PC-9 (cell line): ENCODE results near the gene PDLIM5. TPM values are rescaled to one million over a fixed set of nuclear protein-coding genes. Genes with fewer than 3 reads are reported as not detected.

Experiments used
- BruUV-seq: library from RNA; stranded (reverse); fragments of 400-500 nt; replicated peaks from 2 replicates; lab custom pipeline; 2021; lab: Mats Ljungman, UMichigan
- CTCF ChIA-PET: fragments of 300-600 bp; sonication (Branson Sonifier 250); formaldehyde crosslinking; loops from one replicate; lab custom pipeline; 2022; ENCODE audit warnings: antibody characterized with exemption; lab: Charles Lee
- POLR2A ChIA-PET: fragments of 300-600 bp; sonication (Branson Sonifier 250); formaldehyde crosslinking; loops from one replicate; lab custom pipeline; 2022; ENCODE audit warnings: antibody characterized with exemption; ENCODE audit not compliant: unreplicated experiment; lab: Charles Lee
- DNase-seq, 2 experiments: peaks; one replicate each; pipeline versions ENCODE4 v3.0.0 to v3.0.0-alpha.2; 2015 to 2022; ENCODE audit warnings: mixed read lengths in 1 of 2
- H2AFZ ChIP-seq: fragments of 200-600 bp; sonication (generic); 2 replicates; pipeline ENCODE4 v1.8.1; 2017; ENCODE audit warnings: antibody characterized with exemption
- H3F3A ChIP-seq: fragments of 200-600 bp; sonication (generic); 2 replicates; pipeline ENCODE4 v1.8.1; 2017; ENCODE audit warnings: antibody characterized with exemption, mild to moderate bottlenecking, low read depth; ENCODE audit not compliant: insufficient read depth
- H3K27ac ChIP-seq: fragments of 200-600 bp; sonication (generic); 2 replicates; pipeline ENCODE4 v1.6.1; 2016; ENCODE audit warnings: mixed run types
- H3K27me3 ChIP-seq: fragments of 200-600 bp; sonication (generic); 2 replicates; pipeline ENCODE4 v1.6.1; 2016; ENCODE audit warnings: low read depth, mixed run types; ENCODE audit not compliant: insufficient read depth
- H3K36me3 ChIP-seq: fragments of 200-600 bp; sonication (generic); 2 replicates; pipeline ENCODE4 v1.6.1; 2016; ENCODE audit warnings: low read depth, mixed run types
- H3K4me1 ChIP-seq: fragments of 200-600 bp; sonication (generic); replicated peaks from 2 replicates; pipeline ENCODE4 v1.6.1; 2016; ENCODE audit warnings: mixed run types; ENCODE audit not compliant: insufficient read depth
- H3K4me2 ChIP-seq: fragments of 200-600 bp; sonication (generic); 2 replicates; pipeline ENCODE4 v1.6.1; 2017; ENCODE audit warnings: mixed run types
- H3K4me3 ChIP-seq: fragments of 200-600 bp; sonication (generic); 2 replicates; pipeline ENCODE4 v1.6.1; 2016; ENCODE audit warnings: mixed run types
- H3K79me2 ChIP-seq: fragments of 200-600 bp; sonication (generic); 2 replicates; pipeline ENCODE4 v1.6.1; 2017; ENCODE audit warnings: low read depth, mixed run types
- H3K9me2 ChIP-seq: fragments of 200-600 bp; sonication (generic); 2 replicates; pipeline ENCODE4 v1.8.1; 2017; ENCODE audit warnings: mild to moderate bottlenecking; ENCODE audit not compliant: insufficient read depth
- H3K9me3 ChIP-seq: fragments of 200-600 bp; sonication (generic); 2 replicates; pipeline ENCODE4 v1.8.1; 2016; ENCODE audit warnings: low read depth; ENCODE audit not compliant: insufficient read depth
- H4K20me1 ChIP-seq: fragments of 200-600 bp; sonication (generic); 2 replicates; pipeline ENCODE4 v1.8.1; 2017; ENCODE audit not compliant: insufficient read depth
- CTCF ChIP-seq: fragments of 200-600 bp; sonication (generic); conservative IDR thresholded peaks from 2 replicates; pipeline ENCODE4 v1.6.1; 2017; ENCODE audit warnings: mixed run types, antibody characterized with exemption, mild to moderate bottlenecking, moderate library complexity
- EZH2 ChIP-seq: fragments of 200-600 bp; sonication (generic); IDR thresholded peaks from 2 replicates; pipeline ENCODE4 v1.8.0; 2017; ENCODE audit warnings: antibody characterized with exemption, low read depth
- intact Hi-C: fragments of 100-400 bp; cut with micrococcal nuclease; formaldehyde crosslinking; loops from one replicate; pipeline ENCODE4 v1.10.0; 2022; ENCODE audit not compliant: unreplicated experiment
- total RNA-seq: library from RNA; stranded (reverse); gene quantifications from 2 replicates; pipeline ENCODE4 v1.2.3, GENCODE V29; 2021

The PDLIM5 gene
- total RNA-seq, 1 experiment from 2014 or later, result 130 TPM

- CTCF ChIA-PET, result no interaction called here
- peaks cover 42% of the 10 kb centered on the region for H3K79me2 ChIP-seq
- no peaks in the 10 kb centered on the region for H4K20me1 ChIP-seq
- no peak overlapping the region for H3K4me2 ChIP-seq
- H3K9me3 ChIP-seq, result no peaks in the 10 kb centered on the region
- POLR2A ChIA-PET, result interaction anchor here (0.6 kb wide), 2 partner anchors 62 to 65 kb away, joined by 3 to 6 read pairs; no protein-coding TSS in a partner anchor
- intact Hi-C loops, result loop anchor here (2.0 kb wide), 1 partner anchor 33 kb away; no protein-coding TSS in a partner anchor
- no peak overlapping the region for H3K27ac ChIP-seq
- H3K27me3 ChIP-seq, result no peaks in the 10 kb centered on the region
- TF ChIP-seq CTCF (no peak), EZH2 (no peak)
- no peaks in the 10 kb centered on the region for H3F3A ChIP-seq
- peak in 1 of 2 experiments; percentile 46 for DNase-seq
- H3K4me1 ChIP-seq, result no peaks in the 10 kb centered on the region
- no TSS peak for BruUV-seq
- no peaks in the 10 kb centered on the region; the same call in 1 of the 2 replicates for H3K36me3 ChIP-seq
- no peaks in the 10 kb centered on the region for H3K9me2 ChIP-seq
- no peak overlapping the region for H3K4me3 ChIP-seq
- no peak overlapping the region for H2AFZ ChIP-seq
These were observed 64.3 kb downstream of the PDLIM5 start for GRCh38 chr4:94516067-94516466.

- Histone ChIP-seq H3K9me2 (no peaks in the 10 kb centered on the region), H3K36me3 (no peaks in the 10 kb centered on the region; the same call in 1 of the 2 replicates), H3K27me3 (no peaks in the 10 kb centered on the region), H3K4me3 (no peak overlapping the region), H3K4me1 (no peaks in the 10 kb centered on the region), H3K27ac (no peak overlapping the region), H3K9me3 (no peaks in the 10 kb centered on the region), H2AFZ (no peak overlapping the region), H3F3A (no peaks in the 10 kb centered on the region), H3K79me2 (peaks cover 42% of the 10 kb centered on the region), H3K4me2 (no peak overlapping the region), H4K20me1 (no peaks in the 10 kb centered on the region)
- TF ChIP-seq EZH2 (no peak), CTCF (no peak)
- no TSS peak for BruUV-seq
- ChIA-PET POLR2A (no interaction called here), CTCF (no interaction called here)
- intact Hi-C loops, result loop anchor here (2.0 kb wide), 1 partner anchor 32 kb away; no protein-coding TSS in a partner anchor
- peak in 1 of 2 experiments; percentile 70 for DNase-seq
These were observed 65.3 kb downstream of the PDLIM5 start for GRCh38 chr4:94516999-94517398.

- Histone ChIP-seq H2AFZ (no peak overlapping the region), H3K4me1 (no peaks in the 10 kb centered on the region), H4K20me1 (no peaks in the 10 kb centered on the region), H3K9me3 (no peaks in the 10 kb centered on the region), H3F3A (no peaks in the 10 kb centered on the region), H3K27me3 (no peaks in the 10 kb centered on the region), H3K9me2 (no peaks in the 10 kb centered on the region), H3K4me3 (no peak overlapping the region), H3K36me3 (no peaks in the 10 kb centered on the region; the same call in 1 of the 2 replicates), H3K4me2 (no peak overlapping the region), H3K79me2 (peaks cover 42% of the 10 kb centered on the region), H3K27ac (no peak overlapping the region)
- TF ChIP-seq EZH2 (no peak), CTCF (no peak)
- CTCF ChIA-PET, result no interaction called here
- BruUV-seq, result no TSS peak
- intact Hi-C loops, result loop anchor here (2.0 kb wide), 1 partner anchor 31 kb away; no protein-coding TSS in a partner anchor
- POLR2A ChIA-PET, result no interaction called here
- no peak for DNase-seq
These were observed 65.8 kb downstream of the PDLIM5 start for GRCh38 chr4:94517492-94517891.
